Stomach (tissue), 9 donors: Measurements from ENCODE around the gene ATXN1. TPM values are rescaled to one million over a fixed set of nuclear protein-coding genes. Genes with fewer than 3 reads are reported as not detected.

ENCODE experiments used
- DNase-seq, 2 donors: peaks; one replicate each; pipeline versions ENCODE4 v3.0.0 to v3.0.0-alpha.2; 2013 to 2019
- H3K27ac ChIP-seq, 5 donors: fragments of 200-600 bp in 4 of 5; sonication (generic) in 4 of 5; one replicate each; pipeline ENCODE4 v1.5.1; 2013 to 2019; ENCODE audit warnings: mild to moderate bottlenecking in 1 of 5, moderate library complexity in 1 of 5
- H3K27me3 ChIP-seq, 3 donors: fragments of 200-600 bp; sonication (generic); one replicate each; pipeline ENCODE4 v1.5.1; 2017 to 2019; ENCODE audit warnings: mixed run types in 1 of 3
- H3K36me3 ChIP-seq, 4 donors: fragments of 200-600 bp; sonication (generic); 1 replicate in 3 of 4; 2 replicates in 1 of 4; pipeline ENCODE4 v1.5.1; 2016 to 2019
- H3K4me1 ChIP-seq, 4 donors: fragments of 200-600 bp; sonication (generic); one replicate each; pipeline ENCODE4 v1.5.1; 2016 to 2019
- H3K4me3 ChIP-seq, 4 donors: fragments of 200-600 bp; sonication (generic) in 3 of 4; one replicate each; pipeline ENCODE4 v1.5.1; 2016 to 2019; ENCODE audit warnings: mild to moderate bottlenecking in 1 of 4
- H3K9me3 ChIP-seq, 4 donors: fragments of 200-600 bp; sonication (generic); one replicate each; pipeline ENCODE4 v1.5.1; 2016 to 2019
- CTCF ChIP-seq, 7 experiments: fragments of 450-650 bp in 4 of 7; fragments of 200-600 bp in 3 of 7; sonication (generic) in 3 of 7; IDR thresholded peaks; one replicate each; pipeline ENCODE4 v1.5.1; 2016 to 2019; ENCODE audit warnings: antibody characterized with exemption in 7 of 7, control low read depth in 2 of 7, mild to moderate bottlenecking in 1 of 7
- EP300 ChIP-seq: sonication (generic); formaldehyde crosslinking; IDR thresholded peaks from one replicate; pipeline ENCODE4 v1.6.1; 2017; ENCODE audit warnings: antibody characterized with exemption
- POLR2A ChIP-seq, 4 donors: fragments of 450-650 bp; IDR thresholded peaks; one replicate each; pipeline ENCODE4 v1.6.1; 2016; ENCODE audit warnings: antibody characterized with exemption in 4 of 4, control low read depth in 2 of 4, mild to moderate bottlenecking in 1 of 4, moderate library complexity in 1 of 4
- POLR2AphosphoS5 ChIP-seq, 3 donors: sonication (generic); formaldehyde crosslinking; IDR thresholded peaks; one replicate each; pipeline ENCODE4 v1.6.1; 2016; ENCODE audit warnings: antibody characterized with exemption in 3 of 3
- WGBS, 5 donors: extraction: QIAGEN DNeasy Blood & Tissue Kit in 3 of 5; methylation state at CpG; one replicate each; pipeline versions ENCODE4 v1.1.5 to v1.1.7; 2013 to 2018; 5-methylcytosine and 5-hydroxymethylcytosine counted together
- intact Hi-C: fragments of 100-400 bp; cut with DNase I; formaldehyde crosslinking; loops from one replicate; pipeline ENCODE4 v1.15.1; 2023; ENCODE audit warnings: low total_unique reads
- polyA plus RNA-seq, 3 donors: library from polyadenylated mRNA; stranded (reverse); fragments of 200-250 nt; gene quantifications; one replicate each; pipeline ENCODE4 v1.2.3, GENCODE V29; 2013
- total RNA-seq, 5 donors: library from RNA; depleted of rRNA; stranded (reverse); fragments of >200 nt; gene quantifications; one replicate each; pipeline versions ENCODE4 v1.1.0 to v1.2.3, GENCODE V29; 2014 to 2016
- donor health status: healthy with polysubstance abuse.
- donor health status: Bipolar disorder and iron deficiency.
- donor health status: healthy.

The ATXN1 gene
- total and polyA plus RNA-seq, 8 donors: 5.2 to 106 (median 39.0) TPM

GRCh38 chr6:16431106-16431505, 330.2 kb downstream of the ATXN1 start:
- H3K36me3 ChIP-seq: no peaks in the 10 kb centered on the region
- TF ChIP-seq POLR2A (IDR thresholded peaks at IDR 0.05) (no peak), CTCF (IDR thresholded peaks at IDR 0.05) (no peak), POLR2AphosphoS5 (IDR thresholded peaks at IDR 0.05) (no peak), EP300 (no peak)
- DNase-seq: no peak
- H3K27ac ChIP-seq: no peak overlapping the region
- WGBS, 5 donors: 57 to 77% (median 64%) methylated on average over 3 of the region's 3 CpGs
- H3K9me3 ChIP-seq: no peaks in the 10 kb centered on the region
- H3K4me3 ChIP-seq: no peak overlapping the region
- intact Hi-C loops: no loop called here
- H3K4me1 ChIP-seq: peaks cover 0 to 46% (median 30%) of the 10 kb centered on the region in 4 donors
- no peaks in the 10 kb centered on the region for H3K27me3 ChIP-seq

GRCh38 chr6:16430391-16431089, 330.7 kb downstream of the ATXN1 start:
- 42 to 51% (median 47%) methylated on average over 9 of the region's 9 CpGs for WGBS, 5 donors
- no peak overlapping the region for H3K27ac ChIP-seq
- no peaks in the 10 kb centered on the region for H3K9me3 ChIP-seq
- no peaks in the 10 kb centered on the region for H3K36me3 ChIP-seq
- intact Hi-C loops: no loop called here
- no peaks in the 10 kb centered on the region for H3K27me3 ChIP-seq
- no peak for TF ChIP-seq CTCF (IDR thresholded peaks at IDR 0.05)
- DNase-seq: peak in 1 of 2 donors; percentile 69
- peaks cover 0 to 46% (median 30%) of the 10 kb centered on the region in 4 donors for H3K4me1 ChIP-seq
- no peak overlapping the region for H3K4me3 ChIP-seq

- no peak overlapping the region for H3K4me3 ChIP-seq
- no peaks in the 10 kb centered on the region for H3K9me3 ChIP-seq
- no peak overlapping the region for H3K27ac ChIP-seq
- no peak for DNase-seq
- H3K4me1 ChIP-seq: peaks cover 0 to 43% (median 30%) of the 10 kb centered on the region in 4 donors
- WGBS, 5 donors: 95 to 98% (median 97%) methylated on average over 10 of the region's 10 CpGs
- H3K27me3 ChIP-seq: no peaks in the 10 kb centered on the region
- TF ChIP-seq CTCF (IDR thresholded peaks at IDR 0.05) (no peak), EP300 (no peak), POLR2AphosphoS5 (IDR thresholded peaks at IDR 0.05) (no peak), POLR2A (IDR thresholded peaks at IDR 0.05) (no peak)
- intact Hi-C loops: no loop called here
- H3K36me3 ChIP-seq: no peaks in the 10 kb centered on the region
Measured at GRCh38 chr6:16429669-16430068, 331.6 kb downstream of the ATXN1 start.

- Histone ChIP-seq H3K36me3 (no peaks in the 10 kb centered on the region), H3K4me1 (peaks cover 2 to 23% (median 21%) of the 10 kb centered on the region in 4 donors), H3K27me3 (no peaks in the 10 kb centered on the region), H3K4me3 (no peak overlapping the region), H3K9me3 (no peaks in the 10 kb centered on the region), H3K27ac (no peak overlapping the region)
- TF ChIP-seq CTCF (IDR thresholded peaks at IDR 0.05) (no peak), EP300 (no peak), POLR2AphosphoS5 (IDR thresholded peaks at IDR 0.05) (no peak), POLR2A (IDR thresholded peaks at IDR 0.05) (no peak)
- intact Hi-C loops: no loop called here
- 91 to 99% (median 96%) methylated on average over 6 of the region's 6 CpGs for WGBS, 5 donors
- DNase-seq: no peak
Measured at GRCh38 chr6:16427124-16427523, 334.1 kb downstream of the ATXN1 start.
